Thymus (tissue), 11 donors: ENCODE data around the gene FRMD8. TPM values are rescaled to one million over a fixed set of nuclear protein-coding genes. Genes with fewer than 3 reads are reported as not detected.

Experiments
- DNase-seq, 9 donors: peaks; one replicate each; pipeline ENCODE4 v3.0.0-alpha.2; 2013; ENCODE audit warnings: low spot score in 9 of 9, low read depth in 6 of 9, missing footprints in 1 of 9
- H3K27ac ChIP-seq, 2 donors: one replicate each; pipeline ENCODE4 v1.5.1; 2013; ENCODE audit warnings: control low read depth in 1 of 2, low read depth in 1 of 2, low read length in 1 of 2, mild to moderate bottlenecking in 1 of 2, moderate library complexity in 1 of 2
- H3K27me3 ChIP-seq, 2 donors: one replicate each; pipeline ENCODE4 v1.5.1; 2013; ENCODE audit warnings: low read length in 1 of 2; ENCODE audit not compliant: control insufficient read depth in 2 of 2, insufficient read depth in 1 of 2
- H3K36me3 ChIP-seq, 2 donors: one replicate each; pipeline ENCODE4 v1.5.1; 2013; ENCODE audit warnings: low read length in 1 of 2, mild to moderate bottlenecking in 1 of 2, moderate library complexity in 1 of 2; ENCODE audit not compliant: control insufficient read depth in 2 of 2, insufficient read depth in 2 of 2
- H3K4me1 ChIP-seq, 2 donors: one replicate each; pipeline ENCODE4 v1.5.1; 2013; ENCODE audit warnings: low read length in 2 of 2; ENCODE audit not compliant: control insufficient read depth in 2 of 2, insufficient read depth in 2 of 2
- H3K4me3 ChIP-seq, 2 donors: one replicate each; pipeline ENCODE4 v1.5.1; 2013; ENCODE audit warnings: low read length in 2 of 2, control low read depth in 1 of 2, mild to moderate bottlenecking in 1 of 2
- H3K9me3 ChIP-seq, 2 donors: one replicate each; pipeline ENCODE4 v1.5.1; 2013; ENCODE audit warnings: low read length in 1 of 2, mild to moderate bottlenecking in 1 of 2; ENCODE audit not compliant: control insufficient read depth in 2 of 2, insufficient read depth in 1 of 2
- WGBS: extraction: QIAGEN DNeasy Blood & Tissue Kit; methylation state at CpG from one replicate; pipeline ENCODE4 v1.1.7; 2013; 5-methylcytosine and 5-hydroxymethylcytosine counted together
- polyA plus RNA-seq: library from polyadenylated mRNA; stranded (reverse); fragments of 200-250 nt; gene quantifications from one replicate; pipeline ENCODE4 v1.2.3, GENCODE V29; 2013
- total RNA-seq: library from RNA; stranded (reverse); fragments of 120-200 nt; gene quantifications from one replicate; pipeline ENCODE4 v1.2.4, GENCODE V29; 2013
- donor health status: healthy.

FRMD8 gene
- total and polyA plus RNA-seq, 2 donors: 15.2 to 21.4 TPM

DNA sequence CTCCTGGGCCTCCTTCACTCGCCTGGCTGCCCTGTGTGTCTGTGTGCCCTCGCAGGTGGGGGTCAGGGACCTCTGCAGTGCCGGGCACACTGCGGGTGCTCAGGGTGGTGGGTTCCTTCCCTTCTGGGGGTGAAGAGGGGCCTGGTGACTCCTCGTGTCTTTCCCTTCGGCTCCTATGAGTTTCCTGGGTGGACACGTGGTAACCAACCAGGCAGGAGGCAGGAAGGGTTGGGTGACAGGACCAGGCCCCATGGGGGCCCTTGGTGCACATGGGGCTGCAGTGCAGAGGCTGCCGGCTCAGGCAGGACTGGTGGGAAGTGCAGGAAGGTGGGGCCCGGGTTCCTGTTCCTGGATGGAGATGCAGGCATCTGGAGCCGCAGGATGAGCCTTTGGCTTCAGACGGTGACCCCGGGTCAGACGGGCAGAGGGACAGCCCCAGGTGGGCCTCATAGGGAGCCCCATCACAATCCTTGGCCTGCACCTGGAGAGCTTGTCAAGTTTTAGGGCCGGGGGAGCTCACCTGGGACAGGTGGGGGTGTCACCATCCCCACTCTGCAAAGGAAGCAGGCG is 9.6 kb downstream of the FRMD8 start:
- Histone ChIP-seq H3K4me3 (no peak overlapping the region), H3K27me3 (no peaks in the 10 kb centered on the region), H3K36me3 (peaks cover 77 to 82% of the 10 kb centered on the region in 2 donors), H3K4me1 (no peaks in the 10 kb centered on the region), H3K27ac (no peak overlapping the region), H3K9me3 (peaks cover 0 to 5% of the 10 kb centered on the region in 2 donors)
- WGBS: 98% methylated on average over 15 of the region's 15 CpGs
- no peak for DNase-seq

DNA sequence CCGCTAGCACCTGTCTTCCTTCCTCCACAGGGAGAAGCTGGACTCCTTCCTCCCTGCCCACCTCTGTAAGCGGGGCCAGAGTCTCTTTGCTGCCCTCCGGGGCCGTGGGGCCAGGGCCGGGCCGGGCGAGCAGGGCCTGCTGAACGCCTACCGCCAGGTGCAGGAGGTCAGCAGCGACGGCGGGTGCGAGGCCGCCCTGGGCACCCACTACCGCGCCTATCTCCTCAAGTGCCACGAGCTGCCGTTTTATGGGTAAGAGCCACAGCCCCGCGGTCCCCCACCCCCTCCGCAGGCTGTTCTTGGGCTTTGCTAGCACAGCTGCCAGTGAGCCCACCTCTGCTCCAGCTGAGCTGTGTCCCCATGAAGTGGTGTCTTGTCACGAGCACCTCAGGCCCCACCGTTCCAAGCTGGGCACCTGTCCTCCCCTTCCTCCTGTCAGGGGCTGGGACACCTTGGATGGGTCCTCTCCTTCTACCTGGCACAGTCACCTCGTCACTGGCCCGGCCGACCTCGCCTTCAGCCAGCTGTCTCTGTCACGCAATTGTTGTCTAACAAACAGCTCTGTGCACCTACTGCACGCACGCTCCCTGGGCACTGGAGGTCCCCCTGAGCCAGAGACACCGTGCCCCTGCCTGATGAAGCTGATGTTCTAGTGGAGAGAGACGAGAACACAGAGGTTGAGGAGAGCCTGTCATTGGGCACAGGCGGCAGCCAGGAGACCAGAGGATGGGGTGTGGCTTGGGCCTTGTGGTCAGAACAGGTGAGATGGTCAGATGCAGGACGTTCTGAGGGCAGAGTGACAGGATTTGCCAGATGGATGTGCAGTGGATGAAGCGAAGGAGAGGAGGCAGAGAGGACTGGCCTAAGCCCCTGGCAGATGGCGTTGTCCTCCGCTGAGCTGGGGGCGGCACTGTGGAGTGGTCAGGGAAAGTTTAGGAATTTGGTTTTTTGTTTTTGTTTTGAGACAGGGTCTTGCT is 10.6 kb downstream of the FRMD8 start:
- H3K4me1 ChIP-seq: no peaks in the 10 kb centered on the region
- H3K27me3 ChIP-seq: no peaks in the 10 kb centered on the region
- no peak overlapping the region for H3K4me3 ChIP-seq
- H3K27ac ChIP-seq: no peak overlapping the region
- WGBS: 97% methylated on average over 38 of the region's 38 CpGs
- H3K9me3 ChIP-seq: peaks cover 0 to 5% of the 10 kb centered on the region in 2 donors
- no peak for DNase-seq
- peaks cover 77 to 79% of the 10 kb centered on the region in 2 donors for H3K36me3 ChIP-seq

DNA sequence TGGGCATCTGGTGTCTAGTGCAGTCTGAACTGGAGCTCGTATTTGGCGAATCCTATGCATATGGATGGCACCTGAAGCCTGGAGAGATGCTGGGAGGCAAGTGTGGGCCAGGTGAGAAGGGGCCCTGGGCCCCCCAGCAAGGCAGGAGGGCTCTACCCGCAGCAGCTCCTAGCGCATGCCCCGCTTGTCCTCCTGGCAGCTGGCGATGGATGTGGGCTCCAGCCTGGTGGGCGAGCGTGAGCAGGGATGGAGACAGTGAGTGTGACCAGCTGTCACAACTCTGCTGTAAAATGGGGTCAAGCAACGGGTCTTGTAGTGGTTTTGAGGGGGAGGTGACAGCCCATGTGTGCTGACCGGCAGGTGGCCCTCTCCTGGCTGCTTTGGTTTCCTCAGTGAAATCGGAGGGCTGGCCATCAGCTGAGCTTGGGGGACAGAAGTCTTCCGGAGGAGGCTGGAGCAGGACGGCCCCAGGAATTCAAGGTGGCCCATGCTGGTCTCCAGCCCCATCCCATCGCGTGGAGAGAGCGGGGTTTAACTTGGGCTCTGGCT is 12.0 kb downstream of the FRMD8 start:
- WGBS: 98% methylated on average over 16 of the region's 16 CpGs
- H3K4me1 ChIP-seq: peaks cover 3% of the 10 kb centered on the region in 2 donors
- H3K27ac ChIP-seq: no peak overlapping the region
- peaks cover 65 to 72% of the 10 kb centered on the region in 2 donors for H3K36me3 ChIP-seq
- H3K27me3 ChIP-seq: no peaks in the 10 kb centered on the region
- no peak for DNase-seq
- no peaks in the 10 kb centered on the region for H3K9me3 ChIP-seq
- no peak overlapping the region for H3K4me3 ChIP-seq

DNA sequence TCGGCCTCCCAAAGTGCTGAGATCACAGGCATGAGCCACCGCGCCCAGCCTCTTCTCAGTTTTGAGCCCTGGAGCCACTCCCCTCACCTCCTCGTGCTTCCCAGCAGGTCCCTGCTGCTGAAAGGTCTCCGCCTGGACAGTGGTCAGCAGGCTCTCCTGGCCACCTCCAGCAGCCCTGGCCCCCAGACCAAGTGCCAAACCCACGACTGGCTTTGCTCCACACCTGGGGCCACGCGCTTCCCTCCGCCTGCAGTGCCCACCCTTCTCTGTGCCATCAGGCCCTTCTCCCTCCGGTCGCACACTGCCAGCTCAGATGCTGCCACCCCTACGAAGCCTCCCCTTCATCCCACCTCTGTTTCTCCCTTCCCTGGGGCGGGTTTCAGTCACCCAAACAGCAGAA is 12.8 kb downstream of the FRMD8 start:
- WGBS: 97% methylated on average over 13 of the region's 13 CpGs
- H3K27ac ChIP-seq: no peak overlapping the region

DNA sequence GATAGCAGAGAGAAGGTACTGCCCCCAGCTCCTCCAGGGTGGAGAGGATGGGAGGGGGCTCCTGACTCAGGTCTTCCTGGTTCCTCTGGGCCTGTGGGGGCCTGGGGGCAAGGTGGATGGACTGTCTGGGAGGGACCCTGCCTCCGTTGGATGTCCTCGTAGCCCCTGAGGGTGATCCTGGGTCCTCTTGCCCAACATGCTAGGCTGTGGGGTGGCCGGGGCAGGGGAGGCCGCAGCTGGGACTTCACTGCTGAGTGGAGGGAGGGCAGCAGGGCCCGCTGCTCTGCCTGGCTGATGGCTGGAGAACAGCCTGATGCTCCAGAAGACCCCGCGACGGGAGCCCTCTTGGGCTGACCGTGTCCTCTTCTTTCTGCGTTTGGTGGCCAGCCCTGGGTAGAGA is 13.4 kb downstream of the FRMD8 start:
- H3K4me3 ChIP-seq: no peak overlapping the region
- peaks cover 65 to 72% of the 10 kb centered on the region in 2 donors for H3K36me3 ChIP-seq
- H3K27ac ChIP-seq: no peak overlapping the region
- H3K9me3 ChIP-seq: no peaks in the 10 kb centered on the region
- no peaks in the 10 kb centered on the region for H3K27me3 ChIP-seq
- no peak for DNase-seq
- peaks cover 15 to 17% of the 10 kb centered on the region in 2 donors for H3K4me1 ChIP-seq
- 97% methylated on average over 10 of the region's 10 CpGs for WGBS

More for the DNA sequence above, 12.8 kb downstream of the FRMD8 start:
- Histone ChIP-seq H3K9me3 (no peaks in the 10 kb centered on the region), H3K36me3 (peaks cover 65 to 72% of the 10 kb centered on the region in 2 donors), H3K4me1 (peaks cover 10 to 11% of the 10 kb centered on the region in 2 donors), H3K4me3 (no peak overlapping the region), H3K27me3 (no peaks in the 10 kb centered on the region)
- no peak for DNase-seq

DNA sequence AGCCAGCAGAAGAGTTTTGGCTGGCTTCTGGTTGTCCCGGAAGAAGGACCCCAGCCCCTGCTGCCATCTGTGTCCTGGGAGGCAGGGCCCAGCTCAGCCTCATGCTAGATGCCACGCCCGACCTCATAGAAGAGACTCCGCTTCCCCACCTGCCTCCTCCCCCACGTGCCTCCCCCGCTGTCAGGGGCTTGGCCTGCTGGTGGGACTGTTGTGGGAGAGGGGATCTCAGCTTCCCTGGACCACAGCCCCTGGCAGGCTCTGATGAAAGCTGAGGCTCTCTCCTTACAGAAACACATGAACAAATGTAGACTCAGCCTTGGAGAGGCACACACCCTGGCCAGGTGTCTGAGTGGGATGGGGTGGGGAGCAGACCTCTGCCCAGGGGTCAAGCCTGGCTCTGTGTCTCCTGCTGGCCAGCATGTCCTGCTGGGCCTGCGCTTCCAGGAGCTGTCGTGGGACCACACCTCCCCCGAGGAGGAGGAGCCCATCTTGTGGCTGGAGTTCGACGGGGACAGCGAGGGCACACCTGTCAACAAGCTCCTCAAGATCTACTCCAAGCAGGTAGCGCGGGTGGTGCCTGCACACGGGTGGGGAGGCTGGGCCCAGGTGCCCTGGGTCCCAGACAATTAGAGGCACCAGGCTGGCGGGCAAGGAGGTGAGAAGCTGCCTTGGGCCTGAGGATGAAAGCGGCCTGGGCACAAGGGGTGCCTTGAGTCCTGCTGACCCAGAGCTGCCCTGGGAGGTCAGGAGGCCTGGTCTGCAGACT is 14.1 kb downstream of the FRMD8 start:
- H3K27me3 ChIP-seq: no peaks in the 10 kb centered on the region
- H3K36me3 ChIP-seq: peaks cover 68 to 74% of the 10 kb centered on the region in 2 donors
- 91% methylated on average over 17 of the region's 17 CpGs for WGBS
- no peak overlapping the region for H3K27ac ChIP-seq
- H3K4me1 ChIP-seq: peaks cover 15 to 20% of the 10 kb centered on the region in 2 donors
- DNase-seq: no peak
- H3K4me3 ChIP-seq: no peak overlapping the region
- no peaks in the 10 kb centered on the region for H3K9me3 ChIP-seq

DNA sequence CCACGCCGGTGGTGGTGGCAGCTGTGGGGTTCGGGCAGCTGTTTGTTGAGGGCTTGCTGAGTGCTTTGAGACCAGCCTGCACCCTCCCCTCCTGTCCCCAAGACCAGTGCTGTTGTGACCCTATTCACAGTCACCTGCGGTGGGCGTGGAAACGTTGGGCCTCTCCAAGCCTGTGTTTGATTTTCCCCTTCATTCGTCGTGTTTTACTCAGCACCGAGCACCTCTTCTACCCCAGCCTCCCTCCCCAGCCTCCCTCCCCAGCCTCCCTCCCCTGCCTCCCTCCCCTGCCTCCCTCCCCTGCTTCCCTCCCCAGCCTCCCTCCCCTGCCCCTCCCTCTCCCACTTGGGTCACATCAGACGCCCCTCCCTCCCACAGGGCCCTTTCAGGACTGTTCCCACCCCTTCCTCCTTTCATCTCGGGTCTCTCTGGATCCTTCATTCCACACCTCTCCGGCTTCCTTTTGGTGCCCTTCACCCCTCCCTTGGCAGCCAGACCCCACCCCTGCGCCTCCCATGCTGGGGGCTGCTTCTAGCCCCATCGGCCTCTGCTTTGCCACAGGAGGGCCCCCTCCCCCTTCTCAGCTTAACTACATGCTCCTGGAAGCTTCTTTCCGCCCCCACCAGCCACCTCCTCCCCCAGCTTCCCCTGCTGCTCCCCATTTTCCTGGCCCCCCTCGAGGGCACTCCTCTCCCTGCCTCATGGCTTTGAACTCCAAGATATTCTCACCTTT is 14.8 kb downstream of the FRMD8 start:
- Histone ChIP-seq H3K27ac (no peak overlapping the region), H3K4me1 (peaks cover 15 to 20% of the 10 kb centered on the region in 2 donors), H3K4me3 (no peak overlapping the region), H3K36me3 (peaks cover 64 to 70% of the 10 kb centered on the region in 2 donors), H3K9me3 (no peaks in the 10 kb centered on the region), H3K27me3 (no peaks in the 10 kb centered on the region)
- no peak for DNase-seq
- 92% methylated on average over 16 of the region's 16 CpGs for WGBS

DNA sequence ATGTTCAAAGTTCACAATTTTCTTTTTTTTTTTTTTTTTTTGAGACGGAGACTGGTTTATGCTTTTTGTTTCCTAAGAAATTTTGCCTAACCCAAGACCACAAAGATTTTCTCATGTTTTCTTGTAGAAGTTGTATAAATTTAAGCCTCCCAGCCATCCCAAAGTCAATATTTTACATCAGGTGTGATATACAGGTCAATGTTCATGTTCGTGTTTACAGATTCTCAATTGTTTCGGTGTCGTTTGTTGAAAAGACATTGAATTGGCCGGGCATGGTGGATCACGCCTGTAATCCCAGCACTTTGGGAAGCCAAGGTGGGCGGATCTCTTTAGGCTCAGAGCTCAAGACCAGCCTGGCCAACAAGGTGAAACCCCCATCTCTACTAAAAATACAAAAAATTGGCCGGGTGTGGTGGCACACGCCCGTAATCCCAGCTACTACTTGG is 15.4 kb downstream of the FRMD8 start:
- Histone ChIP-seq H3K9me3 (no peaks in the 10 kb centered on the region), H3K36me3 (peaks cover 60 to 69% of the 10 kb centered on the region in 2 donors), H3K27me3 (no peaks in the 10 kb centered on the region), H3K4me3 (no peak overlapping the region), H3K4me1 (peaks cover 15 to 20% of the 10 kb centered on the region in 2 donors), H3K27ac (no peak overlapping the region)
- WGBS: 98% methylated on average over 10 of the region's 10 CpGs
- DNase-seq: no peak
